Measurements from ENCODE around the gene SLC9A9. TPM values are rescaled to one million over a fixed set of nuclear protein-coding genes. Genes with fewer than 3 reads are reported as not detected.

The SLC9A9 gene
- total and polyA plus RNA-seq, 8 donors = 0.58 to 29.7 (median 14.0) TPM

DNA sequence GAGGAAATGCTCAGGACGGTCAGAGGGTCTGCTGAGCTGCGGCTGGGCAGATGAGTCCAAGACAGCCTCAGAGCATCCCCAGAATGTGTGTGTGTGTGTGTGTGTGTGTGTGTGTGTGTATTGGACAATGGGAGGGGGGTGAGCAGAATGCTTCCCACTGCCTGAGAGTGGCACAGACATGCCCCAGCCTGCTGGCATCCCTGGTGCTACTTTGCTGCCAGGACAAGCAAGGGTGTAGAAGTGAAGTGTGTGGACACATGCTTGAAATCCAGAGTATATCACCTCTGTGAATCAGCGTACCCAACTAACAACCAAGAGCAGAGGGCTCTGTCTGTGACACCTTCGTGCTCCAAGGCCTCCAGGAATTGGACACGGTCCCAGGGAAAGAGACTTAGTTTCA lies 76.3 kb downstream of the SLC9A9 start:
- no peaks in the 10 kb centered on the region for H3K36me3 ChIP-seq
- WGBS, 5 donors = 78 to 85% (median 81%) methylated on average over 5 of the region's 5 CpGs
- no peak for DNase-seq
- H3K27ac ChIP-seq = no peak overlapping the region
- H3K9me3 ChIP-seq = no peaks in the 10 kb centered on the region
- no peak overlapping the region for H3K4me3 ChIP-seq
- no peak for TF ChIP-seq EP300 (IDR thresholded peaks at IDR 0.05)
- peaks cover 0 to 20% (median 11%) of the 10 kb centered on the region in 4 donors for H3K4me1 ChIP-seq
- no peaks in the 10 kb centered on the region for H3K27me3 ChIP-seq
- intact Hi-C loops (cut with DNase I; ENCODE audit: low total_unique reads) = loop anchor here (10.0 kb wide), 1 partner anchor 183 kb away; no protein-coding TSS in a partner anchor

DNA sequence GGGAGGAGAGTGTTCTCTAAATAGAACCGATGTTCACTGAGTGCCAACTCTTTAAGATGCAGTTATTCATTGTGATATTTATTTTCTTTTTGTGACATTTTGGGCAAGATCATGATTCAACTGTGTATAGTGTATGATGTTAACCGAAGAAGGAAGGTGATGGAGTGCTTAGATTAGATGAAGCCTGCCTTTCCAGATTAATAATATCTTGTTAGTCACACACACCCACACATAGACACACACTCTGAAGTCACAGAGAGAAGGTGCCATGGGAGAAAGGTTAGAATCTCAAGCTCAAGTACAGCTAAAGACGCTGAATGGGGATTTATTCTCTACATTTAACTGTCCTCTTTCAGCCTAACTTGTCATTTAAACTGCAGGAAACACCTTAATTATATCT lies 77.0 kb downstream of the SLC9A9 start:
- DNase-seq = no peak
- H3K4me1 ChIP-seq = peaks cover 0 to 19% (median 11%) of the 10 kb centered on the region in 4 donors
- no peak overlapping the region for H3K4me3 ChIP-seq
- H3K27ac ChIP-seq = no peak overlapping the region
- no peaks in the 10 kb centered on the region for H3K9me3 ChIP-seq
- intact Hi-C loops (cut with DNase I; ENCODE audit: low total_unique reads) = loop anchor here (10.0 kb wide), 1 partner anchor 184 kb away; no protein-coding TSS in a partner anchor
- no peaks in the 10 kb centered on the region for H3K36me3 ChIP-seq
- no peaks in the 10 kb centered on the region for H3K27me3 ChIP-seq
- WGBS, 5 donors = 32 to 73% (median 54%) methylated on average over 3 of the region's 3 CpGs
- TF ChIP-seq POLR2AphosphoS5 (IDR thresholded peaks at IDR 0.05) (no peak), POLR2A (IDR thresholded peaks at IDR 0.05) (no peak), EP300 (IDR thresholded peaks at IDR 0.05) (no peak)
- TF ChIP-seq, protein P1, sequence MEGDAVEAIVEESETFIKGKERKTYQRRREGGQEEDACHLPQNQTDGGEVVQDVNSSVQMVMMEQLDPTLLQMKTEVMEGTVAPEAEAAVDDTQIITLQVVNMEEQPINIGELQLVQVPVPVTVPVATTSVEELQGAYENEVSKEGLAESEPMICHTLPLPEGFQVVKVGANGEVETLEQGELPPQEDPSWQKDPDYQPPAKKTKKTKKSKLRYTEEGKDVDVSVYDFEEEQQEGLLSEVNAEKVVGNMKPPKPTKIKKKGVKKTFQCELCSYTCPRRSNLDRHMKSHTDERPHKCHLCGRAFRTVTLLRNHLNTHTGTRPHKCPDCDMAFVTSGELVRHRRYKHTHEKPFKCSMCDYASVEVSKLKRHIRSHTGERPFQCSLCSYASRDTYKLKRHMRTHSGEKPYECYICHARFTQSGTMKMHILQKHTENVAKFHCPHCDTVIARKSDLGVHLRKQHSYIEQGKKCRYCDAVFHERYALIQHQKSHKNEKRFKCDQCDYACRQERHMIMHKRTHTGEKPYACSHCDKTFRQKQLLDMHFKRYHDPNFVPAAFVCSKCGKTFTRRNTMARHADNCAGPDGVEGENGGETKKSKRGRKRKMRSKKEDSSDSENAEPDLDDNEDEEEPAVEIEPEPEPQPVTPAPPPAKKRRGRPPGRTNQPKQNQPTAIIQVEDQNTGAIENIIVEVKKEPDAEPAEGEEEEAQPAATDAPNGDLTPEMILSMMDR (IDR thresholded peaks at IDR 0.05) = no peak

DNA sequence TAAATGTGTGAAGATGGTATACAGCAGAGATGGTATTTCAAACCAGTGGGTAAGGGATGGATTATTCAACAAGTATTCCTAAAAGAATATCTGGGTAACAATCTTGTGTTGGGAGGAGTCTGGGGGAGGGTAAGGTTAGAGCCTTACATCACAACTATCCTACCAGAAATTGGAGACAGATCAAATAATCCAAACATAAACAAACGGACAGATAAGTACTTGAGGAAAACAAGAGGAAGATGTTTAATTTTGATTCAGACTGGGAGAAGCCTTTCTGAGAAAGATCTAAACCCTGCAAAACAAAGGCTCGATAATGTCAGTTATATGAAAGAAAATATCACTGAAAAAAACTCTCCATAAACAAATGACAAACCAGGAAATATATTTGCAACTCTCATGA lies 77.9 kb downstream of the SLC9A9 start:
- H3K27me3 ChIP-seq = no peaks in the 10 kb centered on the region
- intact Hi-C loops (cut with DNase I; ENCODE audit: low total_unique reads) = loop anchor here (10.0 kb wide), 1 partner anchor 184 kb away; no protein-coding TSS in a partner anchor
- H3K4me3 ChIP-seq = no peak overlapping the region
- DNase-seq = no peak
- no peaks in the 10 kb centered on the region for H3K36me3 ChIP-seq
- H3K9me3 ChIP-seq = no peaks in the 10 kb centered on the region
- H3K27ac ChIP-seq = no peak overlapping the region
- 46 to 56% (median 55%) methylated on average over 2 of the region's 2 CpGs for WGBS, 5 donors
- H3K4me1 ChIP-seq = peaks cover 0 to 12% (median 7%) of the 10 kb centered on the region in 4 donors
- TF ChIP-seq POLR2A (IDR thresholded peaks at IDR 0.05) = no peak
- TF ChIP-seq POLR2AphosphoS5 (IDR thresholded peaks at IDR 0.05) = no peak
- TF ChIP-seq, protein P1 (IDR thresholded peaks at IDR 0.05) = no peak
- TF ChIP-seq EP300 (IDR thresholded peaks at IDR 0.05) = no peak

DNA sequence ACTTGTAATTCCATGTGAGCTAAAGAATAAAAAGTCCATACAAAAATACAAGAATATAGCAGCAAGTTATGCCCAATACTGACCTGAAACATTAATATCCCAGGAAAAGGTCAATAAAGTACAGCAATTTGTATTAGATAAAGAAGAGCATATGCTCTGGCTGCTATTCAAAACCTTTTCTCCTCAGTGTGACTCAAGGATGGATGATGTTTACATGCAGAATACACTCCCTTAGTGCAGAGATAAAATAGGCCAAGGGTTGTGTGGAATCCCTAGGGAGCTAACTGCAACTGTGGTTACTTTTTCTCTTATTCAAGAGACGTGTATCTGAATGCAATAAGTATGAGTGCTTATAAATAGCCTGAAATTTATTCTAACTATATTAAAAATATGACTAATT lies 78.7 kb downstream of the SLC9A9 start:
- intact Hi-C loops (cut with DNase I; ENCODE audit: low total_unique reads) = loop anchor here (10.0 kb wide), 1 partner anchor 185 kb away; no protein-coding TSS in a partner anchor
- Histone ChIP-seq H3K27me3 (no peaks in the 10 kb centered on the region), H3K36me3 (no peaks in the 10 kb centered on the region), H3K9me3 (no peaks in the 10 kb centered on the region), H3K27ac (no peak overlapping the region), H3K4me3 (no peak overlapping the region), H3K4me1 (peaks cover 0 to 10% (median 6%) of the 10 kb centered on the region in 4 donors)
- 20 to 49% (median 44%) methylated on average over 1 of the region's 1 CpG for WGBS, 5 donors
- TF ChIP-seq EP300 (IDR thresholded peaks at IDR 0.05) = no peak
- TF ChIP-seq POLR2A (IDR thresholded peaks at IDR 0.05) = no peak
- TF ChIP-seq POLR2AphosphoS5 (IDR thresholded peaks at IDR 0.05) = no peak
- TF ChIP-seq, protein P1 (IDR thresholded peaks at IDR 0.05) = no peak
- peak in 1 of 2 donors; percentile 35 for DNase-seq

DNA sequence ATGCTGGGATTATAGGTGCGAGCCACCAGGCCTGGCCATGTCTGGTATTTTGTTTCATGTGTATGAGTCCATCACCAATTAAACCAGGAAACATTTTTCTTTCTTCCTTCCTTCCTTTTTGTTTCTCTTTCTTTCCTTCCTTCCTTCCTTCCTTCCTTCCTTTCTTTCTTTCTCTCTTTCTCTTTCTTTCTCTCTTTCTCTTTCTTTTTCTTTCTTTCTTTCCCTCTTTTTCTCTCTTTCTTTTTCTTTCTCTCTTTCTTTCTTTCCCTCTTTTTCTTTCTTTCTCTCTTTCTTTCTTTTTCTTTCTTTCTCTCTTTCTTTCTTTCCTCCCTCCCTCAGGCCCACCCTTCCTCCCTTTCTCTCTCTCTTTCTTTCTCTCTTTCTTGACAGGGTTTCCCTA lies 83.4 kb downstream of the SLC9A9 start:
- H3K27me3 ChIP-seq = no peaks in the 10 kb centered on the region
- H3K27ac ChIP-seq = no peak overlapping the region
- TF ChIP-seq EP300 (IDR thresholded peaks at IDR 0.05) (no peak), POLR2A (IDR thresholded peaks at IDR 0.05) (no peak), POLR2AphosphoS5 (IDR thresholded peaks at IDR 0.05) (no peak)
- TF ChIP-seq, protein P1 (IDR thresholded peaks at IDR 0.05) = no peak
- no peak for DNase-seq
- H3K4me3 ChIP-seq = no peak overlapping the region
- H3K4me1 ChIP-seq = peaks cover 0 to 9% (median 5%) of the 10 kb centered on the region in 4 donors
- WGBS, 5 donors = 94 to 100% (median 95%) methylated on average over 1 of the region's 1 CpG
- H3K36me3 ChIP-seq = no peaks in the 10 kb centered on the region
- intact Hi-C loops (cut with DNase I; ENCODE audit: low total_unique reads) = no loop called here
- H3K9me3 ChIP-seq = no peaks in the 10 kb centered on the region
